IMR-90 (cell line): ENCODE data around the gene TRAK2. TPM values are rescaled to one million over a fixed set of nuclear protein-coding genes. Genes with fewer than 3 reads are reported as not detected.
A peak's percentile ranks its signal among the peaks of the same experiment; 100 is the strongest.

Experiments used
- ATAC-seq: fragments of 200-7000 bp; cut with Tn5 transposase; 2 replicates; pipeline ENCODE4 v1.9.1; 2020; ENCODE audit warnings: low read depth, mild to moderate bottlenecking, moderate library complexity
- BruUV-seq: library from RNA; stranded (reverse); fragments of 400-500 nt; replicated peaks from 2 replicates; lab custom pipeline; 2021; lab: Mats Ljungman, UMichigan
- CTCF ChIA-PET: fragments of 300-600 bp; formaldehyde crosslinking; extraction: SDS; loops from one replicate; lab custom pipeline; 2021; ENCODE audit warnings: antibody characterized with exemption; lab: Yijun Ruan, JAX
- POLR2A ChIA-PET: fragments of 300-600 bp; sonication (Branson Sonifier 250); formaldehyde crosslinking; loops from one replicate; lab custom pipeline; 2022; ENCODE audit warnings: antibody characterized with exemption; ENCODE audit not compliant: unreplicated experiment; lab: Charles Lee
- DNase-seq: peaks from one replicate; pipeline ENCODE4 v3.0.0; 2013
- H2AFZ ChIP-seq: replicated peaks from 2 replicates; pipeline ENCODE3; 2013; ENCODE audit warnings: low read length, mild to moderate bottlenecking; ENCODE audit not compliant: poor library complexity
- H2AK5ac ChIP-seq: 2 replicates; pipeline ENCODE4 v1.6.1; 2013; ENCODE audit warnings: low read depth, low read length, inconsistent platforms
- H2AK9ac ChIP-seq: replicated peaks from 2 replicates; pipeline ENCODE3; 2013; ENCODE audit warnings: mild to moderate bottlenecking, low read depth, low read length, moderate library complexity; ENCODE audit not compliant: poor library complexity
- H2BK120ac ChIP-seq: 2 replicates; pipeline ENCODE4 v1.6.1; 2013; ENCODE audit warnings: low read depth, low read length, inconsistent platforms
- H2BK15ac ChIP-seq: 3 replicates; pipeline ENCODE4 v1.6.1; 2013; ENCODE audit warnings: low read depth, low read length, inconsistent platforms
- H2BK20ac ChIP-seq: 2 replicates; pipeline ENCODE4 v1.6.1; 2013; ENCODE audit warnings: low read depth, mild to moderate bottlenecking, inconsistent platforms, low read length, moderate library complexity
- H2BK5ac ChIP-seq: 2 replicates; pipeline ENCODE4 v1.6.1; 2013; ENCODE audit warnings: mild to moderate bottlenecking, low read depth, low read length, inconsistent platforms; ENCODE audit not compliant: poor library complexity, severe bottlenecking
- H3K14ac ChIP-seq: replicated peaks from 2 replicates; pipeline ENCODE4 v1.6.1; 2013; ENCODE audit warnings: low read depth, low read length, inconsistent platforms
- H3K18ac ChIP-seq: 2 replicates; pipeline ENCODE4 v1.6.1; 2013; ENCODE audit warnings: low read depth, low read length, control low read depth
- H3K23ac ChIP-seq: 2 replicates; pipeline ENCODE4 v1.6.1; 2013; ENCODE audit warnings: low read depth, low read length, inconsistent platforms
- H3K27ac ChIP-seq: 2 replicates; pipeline ENCODE4 v1.5.1; 2013; ENCODE audit warnings: mild to moderate bottlenecking, control low read depth, low read length; ENCODE audit not compliant: insufficient read depth
- H3K27me3 ChIP-seq: 2 replicates; pipeline ENCODE4 v1.6.1; 2013; ENCODE audit warnings: low read length; ENCODE audit not compliant: control insufficient read depth, insufficient read depth
- H3K36me3 ChIP-seq: 2 replicates; pipeline ENCODE4 v1.6.1; 2013; ENCODE audit warnings: low read length, mixed read lengths; ENCODE audit not compliant: control insufficient read depth, insufficient read depth
- H3K4ac ChIP-seq: 2 replicates; pipeline ENCODE4 v1.6.1; 2013; ENCODE audit warnings: low read depth, low read length, inconsistent platforms
- H3K4me1 ChIP-seq: 2 replicates; pipeline ENCODE4 v1.6.1; 2013; ENCODE audit warnings: low read length, mixed read lengths; ENCODE audit not compliant: control insufficient read depth, insufficient read depth
- H3K4me2 ChIP-seq: 2 replicates; pipeline ENCODE4 v1.6.1; 2013; ENCODE audit warnings: low read depth, mild to moderate bottlenecking, control low read depth, low read length, moderate library complexity
- H3K4me3 ChIP-seq: 2 replicates; pipeline ENCODE4 v1.5.1; 2013; ENCODE audit warnings: low read depth, mild to moderate bottlenecking, control low read depth, low read length, moderate library complexity; ENCODE audit not compliant: insufficient read depth
- H3K56ac ChIP-seq: 2 replicates; pipeline ENCODE4 v1.6.1; 2013; ENCODE audit warnings: low read length, inconsistent platforms; ENCODE audit not compliant: insufficient read depth; ENCODE audit errors: extremely low read depth
- H3K79me1 ChIP-seq, 2 experiments: 2 replicates each; pipeline ENCODE4 v1.6.1; 2013; ENCODE audit warnings: low read length in 2 of 2, inconsistent platforms in 1 of 2, low read depth in 1 of 2
- H3K9ac ChIP-seq: 2 replicates; pipeline ENCODE4 v1.6.1; 2013; ENCODE audit warnings: low read depth, low read length, control low read depth
- H3K9me1 ChIP-seq: 2 replicates; pipeline ENCODE4 v1.6.1; 2013; ENCODE audit warnings: low read length, inconsistent platforms; ENCODE audit not compliant: insufficient read depth
- H3K9me3 ChIP-seq: 2 replicates; pipeline ENCODE4 v1.6.1; 2013; ENCODE audit warnings: low read length; ENCODE audit not compliant: control insufficient read depth, insufficient read depth
- H4K20me1 ChIP-seq: 2 replicates; pipeline ENCODE4 v1.6.1; 2013; ENCODE audit warnings: low read length, inconsistent platforms; ENCODE audit not compliant: insufficient read depth
- H4K5ac ChIP-seq: 2 replicates; pipeline ENCODE4 v1.6.1; 2013; ENCODE audit warnings: mild to moderate bottlenecking, low read depth, low read length, control low read depth
- H4K8ac ChIP-seq, 2 experiments: 2 replicates each; pipeline ENCODE4 v1.6.1; 2013; ENCODE audit warnings: low read depth in 2 of 2, low read length in 2 of 2, control low read depth in 1 of 2, inconsistent platforms in 1 of 2
- H4K91ac ChIP-seq: 2 replicates; pipeline ENCODE4 v1.6.1; 2013; ENCODE audit warnings: low read depth, low read length, inconsistent platforms; ENCODE audit not compliant: insufficient read depth
- BHLHE40 ChIP-seq: fragments of 150-350 bp; IDR thresholded peaks from 2 replicates; pipeline ENCODE4 v1.6.1; 2016; ENCODE audit warnings: mild to moderate bottlenecking, low read depth, low read length
- CHD1 ChIP-seq: IDR thresholded peaks from 2 replicates; pipeline ENCODE4 v1.6.1; 2012; ENCODE audit warnings: low read depth, low read length, improper control_type of control experiment
- FOS ChIP-seq: fragments of 150-350 bp; IDR thresholded peaks from 2 replicates; pipeline ENCODE4 v1.6.1; 2016; ENCODE audit warnings: low read depth, low read length
- MAZ ChIP-seq: IDR thresholded peaks from 2 replicates; pipeline ENCODE4 v1.6.1; 2012; ENCODE audit warnings: low read depth, mild to moderate bottlenecking, low read length, improper control_type of control experiment, moderate library complexity, borderline replicate concordance
- MXI1 ChIP-seq: IDR thresholded peaks from 2 replicates; pipeline ENCODE4 v1.6.1; 2012; ENCODE audit warnings: low read depth, mild to moderate bottlenecking, low read length, moderate library complexity, borderline replicate concordance
- NFE2L2 ChIP-seq: fragments of 150-350 bp; IDR thresholded peaks from 2 replicates; pipeline ENCODE4 v1.6.1; 2016; ENCODE audit warnings: low read depth, mild to moderate bottlenecking, low read length
- RAD21 ChIP-seq: IDR thresholded peaks from 2 replicates; pipeline ENCODE4 v1.6.1; 2012; ENCODE audit warnings: low read length, improper control_type of control experiment
- RCOR1 ChIP-seq: IDR thresholded peaks from 2 replicates; pipeline ENCODE4 v1.6.1; 2012; ENCODE audit warnings: mild to moderate bottlenecking, low read length, improper control_type of control experiment; ENCODE audit not compliant: insufficient replicate concordance
- RFX5 ChIP-seq: IDR thresholded peaks from 2 replicates; pipeline ENCODE4 v1.8.0; 2012; ENCODE audit warnings: low read depth, mild to moderate bottlenecking, low read length, moderate library complexity
- SMC3 ChIP-seq: fragments of 150-350 bp; IDR thresholded peaks from 2 replicates; pipeline ENCODE4 v1.6.1; 2016; ENCODE audit warnings: low read depth, mild to moderate bottlenecking, antibody characterized with exemption, low read length, moderate library complexity
- USF2 ChIP-seq: fragments of 150-350 bp; IDR thresholded peaks from 2 replicates; pipeline ENCODE4 v1.6.1; 2017; ENCODE audit warnings: mild to moderate bottlenecking, antibody characterized with exemption, low read length, low read depth
- WGBS, 2 experiments: methylation state at CpG; one replicate each; pipeline versions ENCODE4 v1.1.5 to v1.1.7; 2013; ENCODE audit warnings: missing lambda C conversion rate in 2 of 2; ENCODE audit not compliant: insufficient read length in 1 of 2; ENCODE audit errors: extremely low coverage in 2 of 2; 5-methylcytosine and 5-hydroxymethylcytosine counted together
- dilution Hi-C: fragments of 300-500 bp; cut with HindIII; formaldehyde crosslinking; loops from one replicate; pipeline ENCODE4 v1.14.3; 2018; ENCODE audit warnings: low sequenced_read_pairs; ENCODE audit not compliant: unreplicated experiment
- in situ Hi-C: fragments of 300-500 bp; cut with MboI; formaldehyde crosslinking; loops from 3 replicates; pipeline ENCODE4 v1.14.3; 2019; ENCODE audit warnings: low sequenced_read_pairs, inconsistent platforms, mixed read lengths
- intact Hi-C: fragments of 100-400 bp; cut with micrococcal nuclease; formaldehyde crosslinking; loops from 2 replicates; pipeline ENCODE4 v1.10.0; 2022
- polyA plus RNA-seq, 3 experiments: library from polyadenylated mRNA; depleted of rRNA; stranded (reverse); fragments of >200 nt; gene quantifications; 2 replicates each; pipeline ENCODE4 v1.2.3, GENCODE V29; 2012; ENCODE audit warnings: low replicate concordance in 1 of 3
- total RNA-seq: library from RNA; depleted of rRNA; stranded (reverse); fragments of >200 nt; gene quantifications from 2 replicates; pipeline ENCODE4 v1.2.3, GENCODE V29; 2012

TRAK2 gene
- total and polyA plus RNA-seq, 2 of the 4 experiments (the other 2 are of a cell fraction), result 13.1 to 65.4 TPM

GRCh38 chr2:201451292-201452057 is at the start of gene TRAK2, which contains the start of gene STRADB (continued):
- TF ChIP-seq USF2, result no peak

GRCh38 chr2:201500534-201500933 is 49.3 kb upstream of the TRAK2 start:
- ChIA-PET CTCF (no interaction called here), POLR2A (no interaction called here)
- H3K27me3 ChIP-seq, result no peaks in the 10 kb centered on the region
- no peak overlapping the region for H3K4ac ChIP-seq
- H3K9ac ChIP-seq, result no peak overlapping the region
- no peak overlapping the region; a peak in 1 of 4 replicates for H4K8ac ChIP-seq
- in situ Hi-C loops, result no loop called here
- no peaks in the 10 kb centered on the region for H4K20me1 ChIP-seq
- no peak overlapping the region for H3K23ac ChIP-seq
- no peak overlapping the region for H3K27ac ChIP-seq
- dilution Hi-C loops, result no loop called here
- no peak overlapping the region for H3K4me2 ChIP-seq
- no peaks in the 10 kb centered on the region for H3K36me3 ChIP-seq
- BruUV-seq, result no TSS peak
- ATAC-seq, result no peak
- H2AK9ac ChIP-seq, result no peak overlapping the region
- H2BK15ac ChIP-seq, result no peak overlapping the region
- H2AK5ac ChIP-seq, result no peak overlapping the region
- no peak overlapping the region for H3K18ac ChIP-seq
- TF ChIP-seq RFX5 (no peak), BHLHE40 (no peak), USF2 (no peak), MAZ (no peak), CHD1 (no peak), SMC3 (no peak), FOS (no peak), RCOR1 (no peak), RAD21 (no peak), NFE2L2 (no peak), MXI1 (no peak)
- no peaks in the 10 kb centered on the region for H3K4me1 ChIP-seq
- intact Hi-C loops, result no loop called here
- H3K79me1 ChIP-seq, result no peaks in the 10 kb centered on the region
- no peak overlapping the region for H4K5ac ChIP-seq
- no CpG with 5 or more reads among the region's 3 CpGs for WGBS, 2 experiments
- H3K14ac ChIP-seq, result no peak overlapping the region
- H2AFZ ChIP-seq, result no peak overlapping the region
- no peak overlapping the region for H2BK20ac ChIP-seq
- peaks cover 7% of the 10 kb centered on the region for H3K9me3 ChIP-seq
- H2BK120ac ChIP-seq, result no peak overlapping the region
- no peak overlapping the region for H3K4me3 ChIP-seq
- H4K91ac ChIP-seq, result no peak overlapping the region
- H3K56ac ChIP-seq, result no peak overlapping the region
- peak; percentile 77 for DNase-seq
- no peak overlapping the region for H2BK5ac ChIP-seq
- H3K9me1 ChIP-seq, result no peaks in the 10 kb centered on the region
